NCI-H1105 (cell line): Measurements from ENCODE around the gene TALDO1.
A peak's percentile ranks its signal among the peaks of the same experiment; 100 is the strongest.

ENCODE experiments used
- DNase-seq: peaks from one replicate; lab custom pipeline; 2025; lab: John Stamatoyannopoulos, UW

The TALDO1 gene

DNA sequence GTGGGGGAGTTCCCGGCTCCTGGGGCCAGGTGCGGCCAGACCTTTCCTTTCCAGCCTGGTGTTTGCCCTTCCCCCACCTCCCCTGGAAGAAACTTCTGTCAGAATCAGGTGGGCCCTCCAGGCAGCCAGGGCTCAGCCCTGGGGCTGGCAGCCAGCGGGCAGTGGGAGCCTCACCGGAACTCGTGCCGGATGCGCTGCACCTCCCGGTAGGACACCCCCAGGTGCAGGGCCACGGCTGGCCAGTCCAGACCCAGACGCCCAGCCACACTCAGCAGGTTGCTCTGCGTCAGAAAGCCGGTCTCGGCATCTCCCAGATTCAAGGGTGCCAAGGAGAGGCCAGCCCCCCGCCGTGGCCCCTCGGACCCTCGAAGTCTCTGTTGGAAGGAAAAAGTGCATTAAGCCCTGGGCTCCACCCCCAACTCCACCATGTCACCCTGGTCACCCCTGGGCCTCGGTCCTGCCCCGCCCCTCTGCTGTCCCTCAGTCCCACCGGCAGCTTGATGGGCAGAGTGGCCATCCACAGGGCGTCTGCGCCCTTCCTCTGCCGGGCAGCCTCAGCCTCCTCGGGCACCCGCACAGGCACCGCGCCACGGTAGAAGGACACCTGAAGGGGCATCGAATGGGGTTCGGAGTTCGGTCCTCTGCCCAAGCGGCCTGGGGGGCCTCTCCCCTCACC is 52.5 kb downstream of the TALDO1 start:
- DNase-seq: no peak

DNA sequence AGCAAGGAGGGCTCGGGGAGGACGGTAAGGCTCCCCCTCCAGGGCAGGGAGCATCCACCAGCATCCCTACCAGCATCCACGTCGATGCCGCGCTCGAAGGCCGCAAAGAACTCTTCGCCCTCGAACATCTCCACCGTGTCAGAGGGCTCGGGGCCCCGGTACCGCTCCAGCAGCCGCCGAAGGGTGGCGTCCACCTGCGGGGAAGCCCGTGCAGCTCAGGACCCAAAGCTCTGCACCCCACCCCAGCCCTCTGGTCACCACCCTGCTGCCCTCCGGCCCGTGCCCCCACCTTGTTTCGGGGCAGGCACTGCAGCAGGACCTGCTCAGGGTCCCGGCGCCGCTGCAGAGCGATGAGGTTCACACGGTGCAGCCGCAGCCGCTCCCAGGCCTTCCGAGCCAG is 53.2 kb downstream of the TALDO1 start:
- no peak for DNase-seq

DNA sequence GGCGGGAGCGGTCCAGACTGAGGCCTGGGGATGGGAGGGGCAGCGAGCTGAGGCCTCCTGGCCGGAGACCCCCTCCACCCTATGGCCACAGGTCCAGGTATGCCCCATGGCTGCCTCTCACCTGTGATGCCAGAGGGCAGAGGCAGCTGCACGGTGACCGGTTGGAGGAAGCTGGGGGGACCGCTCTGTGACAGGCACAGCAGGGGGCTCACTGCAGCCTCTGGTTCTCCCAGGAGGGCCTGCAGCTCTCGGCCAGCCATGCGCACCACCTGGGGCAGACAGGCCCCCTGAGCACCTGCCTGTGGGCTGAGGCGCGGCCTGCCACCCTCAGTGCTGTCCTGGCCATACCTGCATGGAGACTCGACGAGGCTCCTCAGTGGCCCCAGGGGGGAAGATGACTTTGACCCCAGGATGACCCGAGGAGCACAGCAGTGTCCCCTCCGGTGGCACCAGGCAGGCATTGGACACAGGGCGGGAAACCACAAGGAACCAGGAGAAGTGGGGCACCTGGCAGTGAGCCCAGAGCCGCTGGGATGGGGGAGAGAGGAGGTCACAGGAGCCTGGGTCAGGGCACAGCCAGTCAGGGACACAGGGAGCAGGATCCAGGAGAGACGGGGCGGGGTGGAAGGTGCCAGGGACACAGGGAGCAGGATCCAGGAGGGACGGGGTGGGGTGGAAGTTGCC is 54.0 kb downstream of the TALDO1 start:
- no peak for DNase-seq

DNA sequence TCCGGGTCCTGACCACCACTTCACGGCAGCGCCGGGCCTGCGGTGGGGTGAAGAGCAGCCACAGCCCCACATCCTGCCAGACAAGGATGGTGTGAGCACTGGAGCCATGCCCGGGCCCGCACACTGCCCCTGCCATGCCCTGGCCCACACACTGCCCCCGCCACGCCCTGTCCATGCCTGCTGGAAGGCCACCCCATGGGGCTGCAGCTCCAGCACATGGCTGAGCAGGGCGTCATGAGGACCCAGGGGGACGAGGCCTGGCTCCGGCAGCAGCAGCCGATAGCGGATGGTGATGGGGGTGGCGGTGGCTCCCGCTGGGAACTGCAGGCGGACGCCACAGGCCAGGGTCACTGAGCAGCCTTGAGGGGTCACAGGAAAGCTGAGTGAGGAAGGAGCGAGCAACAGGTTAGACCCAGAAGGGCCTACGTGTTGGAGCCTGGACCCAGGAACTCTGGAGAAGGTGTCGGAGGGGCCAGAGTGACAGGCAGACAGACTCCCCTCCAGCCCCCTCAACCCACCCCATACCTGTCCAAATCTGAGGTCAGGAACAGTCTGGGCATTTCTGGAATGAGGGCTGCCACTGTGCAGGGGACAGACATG is 54.9 kb downstream of the TALDO1 start:
- no peak for DNase-seq

DNA sequence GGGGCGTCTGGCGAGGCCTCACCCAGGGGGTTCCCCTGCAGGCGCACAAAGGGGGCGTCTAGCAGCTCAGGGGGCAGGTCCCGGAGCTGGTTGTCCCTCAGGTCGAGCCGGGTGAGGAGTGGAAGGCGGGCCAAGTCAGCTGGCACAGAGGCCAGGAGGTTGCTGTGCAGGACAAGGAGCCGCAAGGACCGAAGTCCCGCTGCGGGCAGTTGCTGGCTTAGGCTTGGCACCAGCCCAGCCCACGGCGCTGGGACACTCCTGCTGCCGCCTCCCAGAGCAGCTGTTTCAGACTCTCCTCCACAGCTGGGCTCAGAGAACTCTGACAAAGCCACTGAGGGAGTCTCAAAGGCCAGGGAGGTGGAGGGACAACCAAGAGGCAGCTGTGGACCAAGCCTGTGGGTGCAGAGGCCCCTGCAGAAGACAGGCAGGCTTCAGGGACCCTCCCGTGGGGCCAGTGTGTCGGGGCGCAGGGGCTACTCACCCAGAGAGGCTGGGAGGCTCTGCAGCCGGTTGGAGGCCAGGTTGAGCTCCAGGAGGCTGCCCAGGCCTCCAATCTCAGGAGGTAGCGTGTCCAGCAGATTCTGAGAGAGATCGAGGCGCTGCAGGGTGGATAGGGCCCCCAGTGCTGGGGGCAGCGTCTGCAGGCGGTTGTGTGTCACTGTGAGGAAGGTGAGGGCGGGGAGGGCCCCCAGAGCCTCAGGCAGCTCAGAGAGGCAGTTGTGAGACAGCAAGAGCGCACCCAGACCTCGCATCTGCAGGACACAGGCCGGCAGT is 55.6 kb downstream of the TALDO1 start:
- DNase-seq: no peak

DNA sequence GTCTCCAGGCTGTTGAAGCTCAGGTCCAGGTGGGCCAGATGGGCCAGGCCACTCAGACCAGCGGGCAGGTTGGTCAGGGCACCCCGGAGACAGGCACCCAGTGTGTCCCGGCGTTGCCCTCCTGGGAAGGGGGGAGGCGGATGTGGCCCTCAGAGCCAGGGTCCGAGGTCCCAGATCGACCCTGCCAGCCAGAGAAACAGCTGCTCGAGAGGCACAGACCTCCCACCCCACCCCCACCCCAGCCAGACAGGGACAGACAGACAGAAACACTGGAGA is 56.1 kb downstream of the TALDO1 start:
- DNase-seq: no peak

DNA sequence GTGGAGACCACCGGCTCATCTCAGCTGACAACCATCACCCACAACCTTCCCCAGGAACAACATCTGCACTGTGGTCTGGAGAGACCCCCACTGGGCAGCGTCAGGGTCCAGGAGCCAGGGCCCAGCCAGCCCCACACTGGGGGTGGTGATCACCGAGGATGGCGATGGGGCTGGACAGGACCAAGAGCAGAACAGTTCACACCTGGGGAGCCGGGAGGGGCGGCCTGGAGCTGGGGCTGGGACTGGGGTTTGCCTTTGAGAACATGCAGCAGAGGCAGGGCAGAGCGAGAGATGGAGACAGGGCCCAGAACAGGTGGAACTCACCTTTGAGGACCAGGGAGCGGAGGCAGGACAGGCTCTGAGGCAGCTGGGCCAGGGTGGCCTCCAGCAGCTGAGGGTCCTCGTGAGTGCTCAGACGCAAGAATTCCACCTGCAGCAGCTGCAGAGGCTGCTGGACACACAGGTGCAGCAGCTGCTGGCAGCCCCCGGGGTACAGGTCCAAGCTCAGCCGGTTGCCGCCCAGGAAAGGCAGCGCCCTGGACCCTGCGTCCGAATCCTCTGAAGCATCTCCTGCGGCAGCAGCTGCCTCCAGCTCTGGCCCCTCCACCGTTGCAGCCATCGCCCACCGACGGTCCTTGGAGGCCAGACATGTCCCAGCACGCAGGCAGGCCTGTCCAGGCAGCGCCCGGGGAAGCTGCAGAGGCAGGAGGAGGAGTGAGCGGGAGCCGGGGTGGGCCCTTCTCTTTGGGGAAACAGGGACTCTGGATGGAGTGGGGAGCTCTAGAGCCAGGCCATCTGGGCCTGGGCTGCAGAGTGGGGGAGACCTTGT is 56.7 kb downstream of the TALDO1 start:
- DNase-seq: peak; percentile 87

DNA sequence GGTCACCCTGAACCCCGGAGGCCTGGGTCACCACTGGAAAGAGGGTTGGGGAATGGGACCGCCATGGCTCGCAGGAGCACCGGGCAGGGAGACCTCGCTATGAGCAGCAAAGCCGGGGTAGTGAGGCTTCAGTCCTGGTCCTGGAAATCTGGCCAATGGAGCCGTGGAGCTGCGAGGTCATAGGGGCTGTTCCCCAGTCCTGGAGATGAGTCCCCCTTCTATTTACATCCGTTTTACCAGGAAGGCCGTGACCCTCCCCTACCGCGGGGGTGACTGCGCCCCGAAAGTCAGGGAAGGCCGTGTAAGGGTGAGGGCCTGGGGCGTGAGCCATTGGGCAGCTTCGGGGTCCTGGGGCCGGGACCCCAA is 57.3 kb downstream of the TALDO1 start:
- peak; percentile 37 for DNase-seq

DNA sequence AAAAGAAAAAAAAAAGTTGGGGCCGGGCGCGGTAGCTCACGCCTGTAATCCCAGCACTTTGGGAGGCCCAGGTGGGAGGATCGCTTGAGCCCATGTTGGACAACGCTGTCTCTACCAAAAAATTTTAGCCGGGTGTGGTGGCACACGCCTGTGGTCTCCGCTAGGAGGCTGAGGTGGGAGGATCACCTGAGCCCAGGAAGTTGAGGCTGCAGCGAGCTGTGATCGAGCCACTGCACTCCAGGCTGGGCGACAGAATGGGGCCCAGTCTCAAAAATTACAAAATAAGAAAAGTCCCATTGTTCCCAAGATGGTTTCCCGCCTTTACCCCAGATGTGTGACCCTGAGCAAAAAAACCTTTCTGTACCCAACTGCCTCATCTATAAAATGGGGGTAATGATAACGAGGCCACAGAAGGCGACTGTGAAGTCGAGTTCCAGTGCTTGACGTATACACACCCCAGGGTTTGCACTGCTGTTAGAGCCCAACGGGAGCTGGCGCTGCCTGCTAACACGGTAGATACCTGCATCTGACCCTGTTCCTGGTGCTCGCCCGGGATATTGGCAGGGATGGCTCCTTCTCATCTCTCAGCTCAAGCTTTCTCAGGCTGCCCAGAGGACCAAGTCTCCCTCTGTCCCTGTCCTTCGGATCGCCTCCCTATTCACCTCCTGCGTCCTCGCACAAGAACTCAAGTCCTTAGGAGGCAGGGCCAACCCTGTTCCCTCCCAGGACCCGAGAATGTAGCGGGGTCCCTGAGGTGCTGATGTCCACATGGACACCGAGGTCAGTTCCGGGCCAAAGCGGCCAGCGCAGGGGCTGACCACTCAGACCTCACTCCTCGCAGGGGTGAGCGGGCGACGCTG is 61.4 kb downstream of the TALDO1 start:
- no peak for DNase-seq

DNA sequence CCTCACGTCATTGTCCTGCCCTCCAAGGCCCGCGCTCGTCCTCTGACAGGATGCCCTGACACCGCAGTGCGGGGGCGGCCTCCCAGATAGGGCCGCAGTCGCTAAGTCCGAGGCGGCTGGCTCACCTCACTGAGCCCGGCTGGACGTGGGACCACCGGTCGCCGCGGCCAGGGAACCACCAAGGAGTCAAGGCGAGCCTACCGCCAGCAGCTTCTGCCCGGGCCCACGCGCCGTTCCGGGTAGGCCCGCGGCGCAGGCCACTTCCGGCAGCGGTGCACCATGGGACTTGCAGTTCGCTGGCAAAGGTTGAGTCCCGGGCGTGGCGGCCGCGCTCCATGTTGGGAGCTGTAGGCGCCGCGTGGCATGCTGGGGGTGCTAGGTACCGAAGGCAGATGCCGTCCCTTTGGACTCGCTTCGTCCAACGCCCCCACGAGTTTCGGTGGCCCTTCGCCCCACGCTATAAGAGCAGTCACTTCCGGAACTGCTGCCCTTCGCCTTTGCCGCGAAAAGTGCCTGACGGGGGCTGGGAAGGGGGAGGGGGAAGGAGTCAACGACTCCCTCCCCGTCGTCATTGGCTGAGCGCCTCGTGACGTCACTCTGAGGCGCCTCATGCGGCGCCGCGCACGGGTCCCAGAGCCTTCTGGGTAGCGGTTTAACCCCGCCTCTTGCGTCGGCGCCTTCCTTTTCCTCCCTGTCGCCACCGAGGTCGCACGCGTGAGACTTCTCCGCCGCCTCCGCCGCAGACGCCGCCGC is 62.2 kb downstream of the TALDO1 start, which contains the start of gene RPLP2:
TSS of gene RPLP2 (plus strand) at position 681 of the 753 bp plus-strand sequence. CDS start 268 bp downstream, outside the sequence.
- peak; percentile 96 for DNase-seq

DNA sequence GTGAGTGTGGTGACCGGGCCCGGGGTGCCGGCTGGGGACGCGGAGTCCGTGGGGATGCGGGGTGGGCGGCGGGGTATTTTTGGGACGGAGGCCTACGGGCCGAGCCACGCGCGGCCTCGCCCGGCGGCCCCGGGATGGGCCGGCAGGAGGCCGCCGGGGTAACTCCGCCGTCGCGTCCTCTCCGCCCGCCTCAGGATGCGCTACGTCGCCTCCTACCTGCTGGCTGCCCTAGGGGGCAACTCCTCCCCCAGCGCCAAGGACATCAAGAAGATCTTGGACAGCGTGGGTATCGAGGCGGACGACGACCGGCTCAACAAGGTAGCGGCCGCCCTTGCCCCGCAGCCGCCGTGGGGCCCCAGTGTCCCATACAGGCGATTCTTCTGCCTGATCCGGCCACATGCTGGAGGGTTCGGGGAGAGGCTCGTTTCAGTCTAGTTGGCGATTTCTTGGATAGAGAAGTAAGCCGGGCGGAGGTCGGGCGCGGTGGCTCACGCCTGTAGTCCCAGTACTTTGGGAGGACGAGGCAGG is 62.8 kb downstream of the TALDO1 start:
- DNase-seq: no peak

DNA sequence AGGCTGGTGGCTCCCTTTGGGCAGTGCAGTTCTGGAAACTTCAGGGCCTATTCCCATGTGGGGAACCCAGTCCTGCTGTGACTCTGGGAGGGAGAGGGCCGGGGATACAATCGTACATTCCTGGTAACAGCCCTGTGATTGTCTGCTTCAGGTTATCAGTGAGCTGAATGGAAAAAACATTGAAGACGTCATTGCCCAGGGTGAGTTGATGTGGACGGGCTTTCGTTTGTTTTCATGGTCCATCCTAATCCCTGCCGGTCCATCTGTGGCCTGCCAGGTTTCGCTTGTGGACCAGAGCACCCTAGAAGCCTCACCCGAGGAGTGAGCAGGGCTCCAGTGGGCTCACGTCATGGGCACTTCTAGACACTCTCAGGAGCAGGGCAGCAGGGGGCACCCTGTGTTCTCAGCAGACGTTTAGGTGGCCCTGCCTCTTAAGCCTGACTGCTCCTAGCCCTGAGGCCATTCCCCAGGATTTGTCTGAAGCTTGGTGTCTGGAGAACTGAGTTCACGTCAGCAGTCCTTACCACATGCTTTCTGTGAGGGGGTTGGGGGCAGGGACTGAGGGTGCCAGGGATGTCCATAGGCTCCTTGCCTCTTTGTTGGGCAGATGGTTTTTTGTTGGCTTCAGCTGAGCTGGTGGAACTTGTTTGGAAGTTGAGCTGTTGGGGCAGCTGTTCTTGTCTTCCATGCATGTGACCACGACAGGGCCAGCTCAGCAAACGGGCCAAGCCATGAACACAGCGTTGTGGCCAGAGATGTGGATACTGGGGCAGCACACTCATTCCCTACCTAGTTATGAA is 64.4 kb downstream of the TALDO1 start:
- DNase-seq: no peak

DNA sequence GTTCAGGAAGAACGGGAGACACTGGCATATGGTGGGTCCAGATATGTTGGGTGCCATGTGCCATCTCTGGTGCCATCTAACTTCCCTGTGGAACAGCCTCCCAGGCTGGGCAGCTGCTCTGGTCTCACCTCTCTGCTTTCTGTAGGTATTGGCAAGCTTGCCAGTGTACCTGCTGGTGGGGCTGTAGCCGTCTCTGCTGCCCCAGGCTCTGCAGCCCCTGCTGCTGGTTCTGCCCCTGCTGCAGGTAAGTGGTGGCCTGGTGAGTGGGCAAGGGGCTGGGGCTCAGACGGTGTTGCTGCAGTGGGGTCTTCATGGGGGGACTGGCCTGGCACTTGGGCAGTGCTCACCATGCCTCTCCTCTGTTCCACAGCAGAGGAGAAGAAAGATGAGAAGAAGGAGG is 65.1 kb downstream of the TALDO1 start:
- no peak for DNase-seq

DNA sequence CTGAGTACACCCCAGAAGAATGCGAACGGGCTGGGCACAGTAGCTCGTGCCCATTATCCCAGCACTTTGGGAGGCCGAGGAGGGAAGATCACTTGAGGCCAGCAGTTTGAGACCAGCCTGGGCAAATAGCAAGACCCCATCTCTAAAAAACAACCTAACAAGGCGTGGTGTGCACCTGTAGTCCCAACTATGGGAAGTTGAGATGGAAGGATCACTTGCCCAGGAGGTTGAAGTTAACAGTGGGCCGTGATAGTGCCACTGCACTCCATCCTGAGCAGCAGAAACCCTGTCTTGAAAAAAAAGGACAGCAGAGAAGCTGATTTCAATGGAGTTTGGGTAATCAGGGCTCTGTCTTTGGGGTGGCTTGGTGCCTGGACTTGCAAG is 65.8 kb downstream of the TALDO1 start:
- no peak for DNase-seq

DNA sequence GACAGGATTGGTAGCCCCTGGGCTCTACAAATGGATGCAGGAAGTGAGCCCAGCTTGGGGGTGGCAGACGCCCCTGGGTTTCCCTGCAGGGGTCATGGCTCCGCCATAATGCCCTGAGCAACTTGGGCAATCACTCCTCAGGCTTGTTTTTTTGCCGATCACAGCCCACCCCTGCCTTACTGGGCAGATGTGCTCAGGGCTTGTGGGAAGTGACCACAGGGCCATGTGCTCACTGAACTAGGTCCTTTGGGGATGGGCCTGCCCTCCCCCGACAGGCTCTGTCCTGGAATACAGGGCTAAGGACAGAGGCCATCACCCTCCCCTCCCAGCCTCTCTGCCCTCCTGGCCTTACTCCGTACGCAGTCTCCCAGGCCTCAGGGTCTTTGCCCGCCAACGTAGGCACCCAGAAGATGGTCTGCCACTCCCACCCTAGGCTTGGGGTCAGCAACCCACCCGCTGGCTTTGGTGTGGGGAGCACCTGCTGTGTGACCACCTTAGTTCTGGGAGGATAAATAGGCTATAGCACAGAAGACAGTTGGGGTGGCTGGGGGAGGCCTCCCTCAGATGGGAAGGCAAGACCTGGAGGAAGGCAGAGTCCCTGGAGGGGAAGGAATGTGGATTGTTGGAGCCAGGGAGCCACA is 66.3 kb downstream of the TALDO1 start:
- no peak for DNase-seq
